Epithelial cell of proximal tubule (primary cell): ENCODE measurements around the gene TMPRSS11A. TPM values are rescaled to one million over a fixed set of nuclear protein-coding genes. Genes with fewer than 3 reads are reported as not detected.

ENCODE experiments used
- DNase-seq: peaks from one replicate; pipeline ENCODE4 v3.0.0-alpha.2; 2011; ENCODE audit warnings: low read depth
- H3K4me3 ChIP-seq: 2 replicates; pipeline ENCODE4 v1.5.1; 2011; ENCODE audit warnings: low read depth, mild to moderate bottlenecking, low read length
- total RNA-seq: library from RNA; depleted of rRNA; stranded (reverse); fragments of >200 nt; gene quantifications from 2 replicates; pipeline ENCODE4 v1.2.3, GENCODE V29; 2015
- TF ChIP-seq, protein P1 (sequence below): conservative IDR thresholded peaks from 2 replicates; pipeline ENCODE4 v1.5.1; 2012; ENCODE audit warnings: low read depth, mild to moderate bottlenecking, low read length

The TMPRSS11A gene, protein sequence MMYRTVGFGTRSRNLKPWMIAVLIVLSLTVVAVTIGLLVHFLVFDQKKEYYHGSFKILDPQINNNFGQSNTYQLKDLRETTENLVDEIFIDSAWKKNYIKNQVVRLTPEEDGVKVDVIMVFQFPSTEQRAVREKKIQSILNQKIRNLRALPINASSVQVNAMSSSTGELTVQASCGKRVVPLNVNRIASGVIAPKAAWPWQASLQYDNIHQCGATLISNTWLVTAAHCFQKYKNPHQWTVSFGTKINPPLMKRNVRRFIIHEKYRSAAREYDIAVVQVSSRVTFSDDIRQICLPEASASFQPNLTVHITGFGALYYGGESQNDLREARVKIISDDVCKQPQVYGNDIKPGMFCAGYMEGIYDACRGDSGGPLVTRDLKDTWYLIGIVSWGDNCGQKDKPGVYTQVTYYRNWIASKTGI
- not detected in 2 replicates for total RNA-seq

DNA sequence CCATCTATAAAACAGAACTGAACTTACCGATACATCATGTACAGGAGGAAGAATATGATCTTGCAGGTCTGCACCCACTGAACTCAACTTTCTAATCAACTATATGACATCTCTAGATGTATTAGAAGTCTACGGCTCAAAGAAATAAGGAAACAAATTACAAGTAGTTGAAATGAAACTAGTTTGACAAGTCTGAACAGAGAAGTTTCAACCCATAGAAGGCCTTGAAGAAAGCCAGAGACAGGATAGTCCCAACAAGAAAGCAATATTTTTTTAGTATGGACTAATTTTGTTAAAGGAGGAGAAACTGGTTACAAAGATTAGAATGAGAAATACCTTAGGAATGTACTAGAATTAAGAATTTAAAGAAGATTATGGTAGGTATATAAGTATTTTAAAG is at the start of gene TMPRSS11A:
TSS of gene TMPRSS11A (minus strand) at position 138 of the 400 bp plus-strand sequence. CDS start at position 38, 100 bp downstream.
- TF ChIP-seq, protein P1, sequence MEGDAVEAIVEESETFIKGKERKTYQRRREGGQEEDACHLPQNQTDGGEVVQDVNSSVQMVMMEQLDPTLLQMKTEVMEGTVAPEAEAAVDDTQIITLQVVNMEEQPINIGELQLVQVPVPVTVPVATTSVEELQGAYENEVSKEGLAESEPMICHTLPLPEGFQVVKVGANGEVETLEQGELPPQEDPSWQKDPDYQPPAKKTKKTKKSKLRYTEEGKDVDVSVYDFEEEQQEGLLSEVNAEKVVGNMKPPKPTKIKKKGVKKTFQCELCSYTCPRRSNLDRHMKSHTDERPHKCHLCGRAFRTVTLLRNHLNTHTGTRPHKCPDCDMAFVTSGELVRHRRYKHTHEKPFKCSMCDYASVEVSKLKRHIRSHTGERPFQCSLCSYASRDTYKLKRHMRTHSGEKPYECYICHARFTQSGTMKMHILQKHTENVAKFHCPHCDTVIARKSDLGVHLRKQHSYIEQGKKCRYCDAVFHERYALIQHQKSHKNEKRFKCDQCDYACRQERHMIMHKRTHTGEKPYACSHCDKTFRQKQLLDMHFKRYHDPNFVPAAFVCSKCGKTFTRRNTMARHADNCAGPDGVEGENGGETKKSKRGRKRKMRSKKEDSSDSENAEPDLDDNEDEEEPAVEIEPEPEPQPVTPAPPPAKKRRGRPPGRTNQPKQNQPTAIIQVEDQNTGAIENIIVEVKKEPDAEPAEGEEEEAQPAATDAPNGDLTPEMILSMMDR, result no peak
- no peak for DNase-seq
- H3K4me3 ChIP-seq, result no peak within 1 kb of the TSS

GRCh38 chr4:68011684-68012083 is 48.4 kb upstream of the TMPRSS11A start:
- TF ChIP-seq, protein P1, result no peak
- no peak overlapping the region for H3K4me3 ChIP-seq
- DNase-seq, result no peak

DNA sequence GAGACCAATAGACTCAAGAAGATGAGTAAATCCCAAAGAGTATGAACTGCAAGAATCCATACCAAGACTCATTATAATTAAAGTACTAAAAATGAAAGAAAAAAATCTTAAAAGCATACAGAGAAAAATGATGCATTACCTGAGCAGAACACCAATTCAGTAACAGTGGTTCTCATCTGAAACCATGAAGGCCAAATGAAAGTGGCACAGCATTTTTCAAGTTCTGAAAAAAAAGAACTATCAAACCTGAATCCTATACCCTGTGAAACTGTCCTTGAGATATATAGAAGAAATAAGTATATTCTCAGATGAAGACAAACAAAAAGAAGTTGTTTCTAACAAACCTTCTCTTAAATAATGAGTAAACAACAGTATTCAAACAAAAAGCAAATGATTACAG is 39.6 kb upstream of the TMPRSS11A start:
- no peak for DNase-seq
- TF ChIP-seq, protein P1, result no peak
- no peak overlapping the region for H3K4me3 ChIP-seq

GRCh38 chr4:67996127-67996526 is 32.8 kb upstream of the TMPRSS11A start:
- DNase-seq, result no peak
- H3K4me3 ChIP-seq, result no peak overlapping the region
- TF ChIP-seq, protein P1, result no peak

- TF ChIP-seq, protein P1, result no peak
Measured at GRCh38 chr4:67988991-67989390, 25.7 kb upstream of the TMPRSS11A start.

DNA sequence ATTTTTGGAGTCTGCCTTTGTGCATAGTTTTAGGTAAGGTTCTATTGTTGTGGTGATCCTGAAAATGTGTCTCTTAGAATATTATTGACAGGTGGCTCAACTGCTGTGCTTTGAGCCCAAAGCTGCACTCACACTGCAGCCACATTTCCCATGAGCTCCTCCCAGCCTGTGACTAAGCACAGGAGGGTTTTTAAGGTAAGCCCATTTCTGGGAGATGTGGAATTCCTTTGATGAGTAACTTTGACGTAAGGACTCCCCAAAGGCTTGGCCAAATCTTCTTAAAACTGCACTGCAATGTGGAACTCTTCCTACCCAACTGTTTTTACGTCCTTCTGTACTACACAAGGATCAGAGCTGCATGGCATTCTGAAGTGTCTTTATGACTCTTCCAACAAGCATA is 20.0 kb upstream of the TMPRSS11A start:
- no peak for DNase-seq
- TF ChIP-seq, protein P1, result no peak
- H3K4me3 ChIP-seq, result no peak overlapping the region

More at GRCh38 chr4:67988991-67989390, 25.7 kb upstream of the TMPRSS11A start:
- H3K4me3 ChIP-seq, result no peak overlapping the region
- no peak for DNase-seq

- TF ChIP-seq, protein P1, result no peak
- DNase-seq, result no peak
- no peak overlapping the region for H3K4me3 ChIP-seq
Measured at GRCh38 chr4:67980512-67980911, 17.2 kb upstream of the TMPRSS11A start.
